Ishikawa (cell line): Measurements from ENCODE around the gene FGF21.

Experiments used
- CEBPB ChIP-seq: IDR thresholded peaks from 2 replicates; pipeline ENCODE4 v1.6.1; 2012
- CREB1 ChIP-seq: IDR thresholded peaks from 2 replicates; pipeline ENCODE4 v1.6.1; 2012; ENCODE audit warnings: low read depth
- EGR1 ChIP-seq: IDR thresholded peaks from 2 replicates; pipeline ENCODE4 v1.6.1; 2012
- EP300 ChIP-seq: IDR thresholded peaks from 2 replicates; pipeline ENCODE4 v1.6.1; 2012; ENCODE audit warnings: borderline replicate concordance
- FOXM1 ChIP-seq: IDR thresholded peaks from 2 replicates; pipeline ENCODE4 v1.6.1; 2012; ENCODE audit warnings: low read depth, borderline replicate concordance
- MAX ChIP-seq: IDR thresholded peaks from 2 replicates; pipeline ENCODE4 v1.6.1; 2012
- NFIC ChIP-seq: IDR thresholded peaks from 2 replicates; pipeline ENCODE4 v1.6.1; 2012
- RAD21 ChIP-seq: IDR thresholded peaks from 2 replicates; pipeline ENCODE4 v1.6.1; 2012; ENCODE audit warnings: low read depth
- REST ChIP-seq: IDR thresholded peaks from 2 replicates; pipeline ENCODE4 v1.6.1; 2012; ENCODE audit warnings: low read depth, mild to moderate bottlenecking
- TAF1 ChIP-seq: IDR thresholded peaks from 2 replicates; pipeline ENCODE4 v1.6.1; 2012; ENCODE audit warnings: low read depth, mild to moderate bottlenecking
- TCF12 ChIP-seq: IDR thresholded peaks from 2 replicates; pipeline ENCODE4 v1.6.1; 2012; ENCODE audit warnings: low read depth
- TEAD4 ChIP-seq: IDR thresholded peaks from 2 replicates; pipeline ENCODE4 v1.6.1; 2012
- USF1 ChIP-seq: IDR thresholded peaks from 2 replicates; pipeline ENCODE4 v1.6.1; 2012
- YY1 ChIP-seq: IDR thresholded peaks from 2 replicates; pipeline ENCODE4 v1.6.1; 2012; ENCODE audit warnings: low read depth
- ZBTB7A ChIP-seq: IDR thresholded peaks from 2 replicates; pipeline ENCODE4 v1.6.1; 2012; ENCODE audit warnings: low read depth

The FGF21 gene

GRCh38 chr19:48780631-48781391 lies 25.5 kb downstream of the FGF21 start:
- TF ChIP-seq USF1 (peak; percentile 87), RAD21 (no peak), TEAD4 (no peak), ZBTB7A (no peak), EGR1 (no peak), NFIC (no peak), CEBPB (no peak), EP300 (no peak)

GRCh38 chr19:48784527-48784926 lies 29.2 kb downstream of the FGF21 start:
- TF ChIP-seq NFIC (no peak), CEBPB (no peak), TCF12 (no peak), YY1 (no peak), EP300 (no peak), TAF1 (no peak), REST (no peak), USF1 (no peak), MAX (no peak), CREB1 (no peak), ZBTB7A (no peak), FOXM1 (no peak), EGR1 (no peak), RAD21 (no peak), TEAD4 (no peak)

GRCh38 chr19:48793271-48793670 lies 37.9 kb downstream of the FGF21 start:
- TF ChIP-seq CEBPB: no peak
- TF ChIP-seq TEAD4: no peak
- no peak for TF ChIP-seq NFIC
- no peak for TF ChIP-seq REST
- TF ChIP-seq ZBTB7A: no peak
- no peak for TF ChIP-seq USF1
- TF ChIP-seq EP300: no peak
- TF ChIP-seq TAF1: no peak
- TF ChIP-seq CREB1: no peak
- no peak for TF ChIP-seq YY1

- no peak for TF ChIP-seq TCF12
- no peak for TF ChIP-seq ZBTB7A
- TF ChIP-seq USF1: no peak
- TF ChIP-seq FOXM1: no peak
- no peak for TF ChIP-seq TEAD4
- TF ChIP-seq CREB1: no peak
- TF ChIP-seq RAD21: no peak
- TF ChIP-seq REST: no peak
- no peak for TF ChIP-seq CEBPB
Observed at GRCh38 chr19:48794291-48794690, 39.0 kb downstream of the FGF21 start.
